ENCODE measurements around the gene SHMT2. TPM values are rescaled to one million over a fixed set of nuclear protein-coding genes. Genes with fewer than 3 reads are reported as not detected.
A peak's percentile ranks its signal among the peaks of the same experiment; 100 is the strongest.

SHMT2 gene
- total RNA-seq, 1 experiment from 2014 or later = 210 TPM

GRCh38 chr12:57187222-57188089, 42.1 kb upstream of the SHMT2 start:
- peaks cover 9% of the 10 kb centered on the region; the same call in 1 of the 2 replicates for H3K4me1 ChIP-seq (ENCODE audit: insufficient read depth, low read length)
- H2AFZ ChIP-seq (ENCODE audit: low read length) = no peak overlapping the region
- H3K27ac ChIP-seq (ENCODE audit: low read length) = no peak overlapping the region
- TF ChIP-seq, protein P1, sequence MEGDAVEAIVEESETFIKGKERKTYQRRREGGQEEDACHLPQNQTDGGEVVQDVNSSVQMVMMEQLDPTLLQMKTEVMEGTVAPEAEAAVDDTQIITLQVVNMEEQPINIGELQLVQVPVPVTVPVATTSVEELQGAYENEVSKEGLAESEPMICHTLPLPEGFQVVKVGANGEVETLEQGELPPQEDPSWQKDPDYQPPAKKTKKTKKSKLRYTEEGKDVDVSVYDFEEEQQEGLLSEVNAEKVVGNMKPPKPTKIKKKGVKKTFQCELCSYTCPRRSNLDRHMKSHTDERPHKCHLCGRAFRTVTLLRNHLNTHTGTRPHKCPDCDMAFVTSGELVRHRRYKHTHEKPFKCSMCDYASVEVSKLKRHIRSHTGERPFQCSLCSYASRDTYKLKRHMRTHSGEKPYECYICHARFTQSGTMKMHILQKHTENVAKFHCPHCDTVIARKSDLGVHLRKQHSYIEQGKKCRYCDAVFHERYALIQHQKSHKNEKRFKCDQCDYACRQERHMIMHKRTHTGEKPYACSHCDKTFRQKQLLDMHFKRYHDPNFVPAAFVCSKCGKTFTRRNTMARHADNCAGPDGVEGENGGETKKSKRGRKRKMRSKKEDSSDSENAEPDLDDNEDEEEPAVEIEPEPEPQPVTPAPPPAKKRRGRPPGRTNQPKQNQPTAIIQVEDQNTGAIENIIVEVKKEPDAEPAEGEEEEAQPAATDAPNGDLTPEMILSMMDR (conservative IDR thresholded peaks at IDR 0.05; ENCODE audit: low read depth, low read length) = no peak
- TF ChIP-seq EZH2 (IDR thresholded peaks at IDR 0.05; ENCODE audit: low read length, unreplicated experiment) (no peak), EZH2phosphoT487 (IDR thresholded peaks at IDR 0.05; ENCODE audit: borderline replicate concordance, low read length) (no peak)
- H3K36me3 ChIP-seq (ENCODE audit: low read depth, low read length) = peaks cover 13% of the 10 kb centered on the region; the same call in 1 of the 2 replicates
- no peaks in the 10 kb centered on the region for H4K20me1 ChIP-seq (ENCODE audit: low read length)
- intact Hi-C loops (cut with micrococcal nuclease) = no loop called here
- ATAC-seq = no peak
- CTCF ChIA-PET = no interaction called here
- no TSS peak for BruUV-seq (replicated peaks)
- POLR2A ChIA-PET (ENCODE audit: unreplicated experiment) = no interaction called here
- H3K4me3 ChIP-seq (ENCODE audit: low read length) = no peak overlapping the region
- no peaks in the 10 kb centered on the region for H3F3A ChIP-seq (ENCODE audit: low read length, unreplicated experiment)
- DNase-seq = no peak
- no peak overlapping the region for H3K9ac ChIP-seq (ENCODE audit: low read length)
- no peaks in the 10 kb centered on the region for H3K9me3 ChIP-seq (ENCODE audit: low read length)
- no peak overlapping the region for H3K4me2 ChIP-seq (ENCODE audit: low read length)
- no peaks in the 10 kb centered on the region for H3K9me2 ChIP-seq (replicated peaks; ENCODE audit: low read length)
- no peaks in the 10 kb centered on the region for H3K79me2 ChIP-seq (ENCODE audit: low read length)
- H3K27me3 ChIP-seq (ENCODE audit: low read length) = no peaks in the 10 kb centered on the region

DNA sequence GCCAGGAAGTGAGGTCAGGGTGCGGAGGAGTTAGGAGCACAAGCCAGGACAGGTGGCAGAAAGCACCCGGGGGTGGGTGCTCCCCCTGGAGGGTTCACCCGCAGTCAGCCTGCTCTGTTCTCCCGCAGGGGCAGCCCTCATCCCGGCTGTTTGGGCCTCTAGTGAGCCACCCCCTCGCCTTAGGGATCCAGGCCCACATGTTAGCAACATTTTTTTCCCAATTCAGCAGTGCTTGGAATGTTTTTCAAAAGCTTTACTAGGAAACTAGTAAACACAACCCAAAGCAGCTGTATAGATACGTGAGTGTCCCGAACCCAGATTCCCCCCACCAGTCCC, 41.5 kb upstream of the SHMT2 start:
- Histone ChIP-seq H3K36me3 (ENCODE audit: low read depth, low read length) (peaks cover 13% of the 10 kb centered on the region; the same call in 1 of the 2 replicates), H3K27ac (ENCODE audit: low read length) (no peak overlapping the region), H3K79me2 (ENCODE audit: low read length) (no peaks in the 10 kb centered on the region), H3K9ac (ENCODE audit: low read length) (no peak overlapping the region), H2AFZ (ENCODE audit: low read length) (no peak overlapping the region), H3K4me2 (ENCODE audit: low read length) (no peak overlapping the region), H3K9me3 (ENCODE audit: low read length) (no peaks in the 10 kb centered on the region), H3K27me3 (ENCODE audit: low read length) (no peaks in the 10 kb centered on the region), H3K9me2 (replicated peaks; ENCODE audit: low read length) (no peaks in the 10 kb centered on the region), H3F3A (ENCODE audit: low read length, unreplicated experiment) (no peaks in the 10 kb centered on the region), H3K4me3 (ENCODE audit: low read length) (no peak overlapping the region), H3K4me1 (ENCODE audit: insufficient read depth, low read length) (peaks cover 5% of the 10 kb centered on the region; the same call in 1 of the 2 replicates), H4K20me1 (ENCODE audit: low read length) (no peaks in the 10 kb centered on the region)
- DNase-seq (no peak), ATAC-seq (no peak)
- intact Hi-C loops (cut with micrococcal nuclease) = no loop called here
- no TSS peak for BruUV-seq (replicated peaks)
- ChIA-PET POLR2A (ENCODE audit: unreplicated experiment) (no interaction called here), CTCF (no interaction called here)
- no peak for TF ChIP-seq EZH2 (IDR thresholded peaks at IDR 0.05; ENCODE audit: low read length, unreplicated experiment)
- TF ChIP-seq, protein P1 (conservative IDR thresholded peaks at IDR 0.05; ENCODE audit: low read depth, low read length) = no peak
- TF ChIP-seq EZH2phosphoT487 (IDR thresholded peaks at IDR 0.05; ENCODE audit: borderline replicate concordance, low read length) = no peak

DNA sequence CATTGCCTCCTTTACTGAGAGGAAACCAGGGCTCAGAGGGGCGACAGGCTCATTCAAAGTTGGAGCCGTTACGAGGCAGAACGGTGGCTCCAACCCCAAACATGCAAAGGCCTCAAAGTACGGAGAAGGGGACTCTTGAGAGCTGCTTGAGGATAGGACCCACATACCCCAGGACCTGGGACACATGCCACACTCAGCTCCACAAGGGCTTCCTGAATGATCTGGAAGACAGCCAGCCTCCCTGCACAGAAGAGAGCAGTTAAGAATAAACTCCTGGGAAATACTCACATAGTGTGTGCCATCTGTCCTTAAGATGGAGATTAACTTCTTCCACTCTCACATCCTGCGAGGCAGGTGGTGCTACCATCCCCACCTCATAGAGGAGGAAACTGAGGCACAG, 39.5 kb upstream of the SHMT2 start:
- H3K4me2 ChIP-seq (ENCODE audit: low read length) = no peak overlapping the region
- H3K9ac ChIP-seq (ENCODE audit: low read length) = no peak overlapping the region
- TF ChIP-seq, protein P1 (conservative IDR thresholded peaks at IDR 0.05; ENCODE audit: low read depth, low read length) = no peak
- TF ChIP-seq EZH2phosphoT487 (IDR thresholded peaks at IDR 0.05; ENCODE audit: borderline replicate concordance, low read length) = no peak
- no peak for TF ChIP-seq EZH2 (IDR thresholded peaks at IDR 0.05; ENCODE audit: low read length, unreplicated experiment)
- no peaks in the 10 kb centered on the region for H3K9me3 ChIP-seq (ENCODE audit: low read length)
- no peak overlapping the region for H2AFZ ChIP-seq (ENCODE audit: low read length)
- no peaks in the 10 kb centered on the region for H3K4me1 ChIP-seq (ENCODE audit: insufficient read depth, low read length)
- no TSS peak for BruUV-seq (replicated peaks)
- no peak for DNase-seq
- H3K27ac ChIP-seq (ENCODE audit: low read length) = no peak overlapping the region
- ChIA-PET CTCF (no interaction called here), POLR2A (ENCODE audit: unreplicated experiment) (no interaction called here)
- ATAC-seq = peak; percentile 33; the same call in 1 of the 2 replicates
- intact Hi-C loops (cut with micrococcal nuclease) = no loop called here
- H3K36me3 ChIP-seq (ENCODE audit: low read depth, low read length) = peaks cover 13% of the 10 kb centered on the region; the same call in 1 of the 2 replicates
- H3K27me3 ChIP-seq (ENCODE audit: low read length) = no peaks in the 10 kb centered on the region
- H3F3A ChIP-seq (ENCODE audit: low read length, unreplicated experiment) = no peaks in the 10 kb centered on the region
- H3K79me2 ChIP-seq (ENCODE audit: low read length) = no peaks in the 10 kb centered on the region
- no peaks in the 10 kb centered on the region for H4K20me1 ChIP-seq (ENCODE audit: low read length)
- no peaks in the 10 kb centered on the region for H3K9me2 ChIP-seq (replicated peaks; ENCODE audit: low read length)
- no peak overlapping the region for H3K4me3 ChIP-seq (ENCODE audit: low read length)
